ENCODE results near the gene GIT2. TPM values are rescaled to one million over a fixed set of nuclear protein-coding genes. Genes with fewer than 3 reads are reported as not detected.

GIT2 gene
- total and polyA plus RNA-seq, 8 donors = 6.4 to 98.6 (median 39.2) TPM

GRCh38 chr12:110028323-110028722, 32.2 kb upstream of the GIT2 start:
- DNase-seq = no peak
- Histone ChIP-seq H3K4me1 (peaks cover 4 to 19% (median 15%) of the 10 kb centered on the region in 4 donors), H3K27ac (no peak overlapping the region), H3K36me3 (peaks cover 37 to 98% (median 93%) of the 10 kb centered on the region in 4 donors), H3K27me3 (no peaks in the 10 kb centered on the region), H3K4me3 (no peak overlapping the region), H3K9me3 (no peaks in the 10 kb centered on the region)
- 80 to 87% (median 84%) methylated on average over 6 of the region's 6 CpGs for WGBS, 5 donors
- intact Hi-C loops (cut with DNase I; ENCODE audit: low total_unique reads) = no loop called here
- TF ChIP-seq, protein P1, sequence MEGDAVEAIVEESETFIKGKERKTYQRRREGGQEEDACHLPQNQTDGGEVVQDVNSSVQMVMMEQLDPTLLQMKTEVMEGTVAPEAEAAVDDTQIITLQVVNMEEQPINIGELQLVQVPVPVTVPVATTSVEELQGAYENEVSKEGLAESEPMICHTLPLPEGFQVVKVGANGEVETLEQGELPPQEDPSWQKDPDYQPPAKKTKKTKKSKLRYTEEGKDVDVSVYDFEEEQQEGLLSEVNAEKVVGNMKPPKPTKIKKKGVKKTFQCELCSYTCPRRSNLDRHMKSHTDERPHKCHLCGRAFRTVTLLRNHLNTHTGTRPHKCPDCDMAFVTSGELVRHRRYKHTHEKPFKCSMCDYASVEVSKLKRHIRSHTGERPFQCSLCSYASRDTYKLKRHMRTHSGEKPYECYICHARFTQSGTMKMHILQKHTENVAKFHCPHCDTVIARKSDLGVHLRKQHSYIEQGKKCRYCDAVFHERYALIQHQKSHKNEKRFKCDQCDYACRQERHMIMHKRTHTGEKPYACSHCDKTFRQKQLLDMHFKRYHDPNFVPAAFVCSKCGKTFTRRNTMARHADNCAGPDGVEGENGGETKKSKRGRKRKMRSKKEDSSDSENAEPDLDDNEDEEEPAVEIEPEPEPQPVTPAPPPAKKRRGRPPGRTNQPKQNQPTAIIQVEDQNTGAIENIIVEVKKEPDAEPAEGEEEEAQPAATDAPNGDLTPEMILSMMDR (IDR thresholded peaks at IDR 0.05) = no peak
- TF ChIP-seq EP300 (IDR thresholded peaks at IDR 0.05) = no peak
- TF ChIP-seq POLR2AphosphoS5 (IDR thresholded peaks at IDR 0.05) = no peak
- TF ChIP-seq POLR2A (IDR thresholded peaks at IDR 0.05) = no peak

- Histone ChIP-seq H3K4me3 (no peak overlapping the region), H3K4me1 (peaks cover 9 to 25% (median 17%) of the 10 kb centered on the region in 4 donors), H3K9me3 (no peaks in the 10 kb centered on the region), H3K36me3 (peaks cover 50 to 100% (median 94%) of the 10 kb centered on the region in 4 donors), H3K27ac (peak overlapping the region in 3 of 5 donors; percentile 1 to 60 (median 31)), H3K27me3 (no peaks in the 10 kb centered on the region)
- TF ChIP-seq, protein P1 (IDR thresholded peaks at IDR 0.05) = no peak
- no peak for TF ChIP-seq EP300 (IDR thresholded peaks at IDR 0.05)
- TF ChIP-seq POLR2A (IDR thresholded peaks at IDR 0.05) = no peak
- TF ChIP-seq POLR2AphosphoS5 (IDR thresholded peaks at IDR 0.05) = no peak
- intact Hi-C loops (cut with DNase I; ENCODE audit: low total_unique reads) = no loop called here
- 80 to 87% (median 85%) methylated on average over 2 of the region's 2 CpGs for WGBS, 5 donors
- DNase-seq = no peak
Measured at GRCh38 chr12:110024051-110024450, 27.9 kb upstream of the GIT2 start.

GRCh38 chr12:110023059-110023980, 27.2 kb upstream of the GIT2 start:
- Histone ChIP-seq H3K27me3 (no peaks in the 10 kb centered on the region), H3K4me3 (no peak overlapping the region), H3K27ac (peak overlapping the region in 2 of 5 donors; percentile 31 to 60), H3K36me3 (peaks cover 50 to 100% (median 94%) of the 10 kb centered on the region in 4 donors), H3K9me3 (no peaks in the 10 kb centered on the region), H3K4me1 (peaks cover 9 to 25% (median 17%) of the 10 kb centered on the region in 4 donors)
- TF ChIP-seq POLR2AphosphoS5 (IDR thresholded peaks at IDR 0.05) (no peak), POLR2A (IDR thresholded peaks at IDR 0.05) (no peak), EP300 (IDR thresholded peaks at IDR 0.05) (no peak)
- TF ChIP-seq, protein P1 (IDR thresholded peaks at IDR 0.05) = no peak
- 74 to 84% (median 82%) methylated on average over 5 of the region's 5 CpGs for WGBS, 5 donors
- intact Hi-C loops (cut with DNase I; ENCODE audit: low total_unique reads) = no loop called here
- no peak for DNase-seq

GRCh38 chr12:110020956-110021355, 24.8 kb upstream of the GIT2 start:
- Histone ChIP-seq H3K27ac (no peak overlapping the region), H3K9me3 (no peaks in the 10 kb centered on the region), H3K4me1 (peaks cover 9 to 24% (median 14%) of the 10 kb centered on the region in 4 donors), H3K27me3 (no peaks in the 10 kb centered on the region), H3K4me3 (no peak overlapping the region), H3K36me3 (peaks cover 52 to 100% (median 94%) of the 10 kb centered on the region in 4 donors)
- TF ChIP-seq, protein P1 (IDR thresholded peaks at IDR 0.05) = no peak
- intact Hi-C loops (cut with DNase I; ENCODE audit: low total_unique reads) = no loop called here
- 86 to 92% (median 89%) methylated on average over 4 of the region's 4 CpGs for WGBS, 5 donors
- DNase-seq = no peak
